Fibroblast of skin of right biceps (primary cell): Measurements from ENCODE around the gene TMCO1.
"Not testable (repeated sequence)": the region's sequence is repeated elsewhere in the genome, so short reads cannot be mapped to it uniquely, and the experiment has no call there.

Experiments used
- DNase-seq: peaks from one replicate; pipeline ENCODE4 v3.0.0-alpha.2; 2013

TMCO1 gene

GRCh38 chr1:165744913-165745312 lies 23.8 kb downstream of the TMCO1 start:
- not testable (repeated sequence) for DNase-seq

- DNase-seq, result no peak
Measured at GRCh38 chr1:165742194-165742593, 26.5 kb downstream of the TMCO1 start.

GRCh38 chr1:165738794-165739193 lies 29.9 kb downstream of the TMCO1 start:
- no peak for DNase-seq

- DNase-seq, result peak; percentile 8
Measured at GRCh38 chr1:165737196-165737595, 31.5 kb downstream of the TMCO1 start.

- no peak for DNase-seq
Measured at GRCh38 chr1:165734906-165735305, 33.8 kb downstream of the TMCO1 start.

GRCh38 chr1:165726841-165727240 lies 41.8 kb downstream of the TMCO1 start:
- no peak for DNase-seq

- DNase-seq, result no peak
Measured at GRCh38 chr1:165726169-165726568, 42.5 kb downstream of the TMCO1 start.

- peak; percentile 58 for DNase-seq
Measured at GRCh38 chr1:165717918-165718515, 50.7 kb downstream of the TMCO1 start.

- DNase-seq, result not testable (repeated sequence)
Measured at GRCh38 chr1:165716265-165717051, 52.2 kb downstream of the TMCO1 start.

- no peak for DNase-seq
Measured at GRCh38 chr1:165712764-165713163, 55.9 kb downstream of the TMCO1 start.

- DNase-seq, result no peak
Measured at GRCh38 chr1:165707984-165708706, 60.5 kb downstream of the TMCO1 start.

- no peak for DNase-seq
Measured at GRCh38 chr1:165703648-165704047, 65.0 kb downstream of the TMCO1 start.

GRCh38 chr1:165701922-165702321 lies 66.7 kb downstream of the TMCO1 start:
- DNase-seq, result not testable (repeated sequence)

- no peak for DNase-seq
Measured at GRCh38 chr1:165699577-165699976, 69.1 kb downstream of the TMCO1 start.

GRCh38 chr1:165698761-165699052 lies 70.0 kb downstream of the TMCO1 start:
- DNase-seq, result no peak

GRCh38 chr1:165697881-165698760 lies 70.5 kb downstream of the TMCO1 start, which contains the start of gene ALDH9A1:
Gene ALDH9A1, minus strand, starts transcription at chr1:165698562. Its CDS starts 4 bp downstream, at chr1:165698558.
- peak; percentile 90 for DNase-seq

- DNase-seq, result peak; percentile 10
Measured at GRCh38 chr1:165697491-165697880, 71.2 kb downstream of the TMCO1 start.

- peak; percentile 84 for DNase-seq
Measured at GRCh38 chr1:165696625-165697100, 72.0 kb downstream of the TMCO1 start.

- no peak for DNase-seq
Measured at GRCh38 chr1:165695031-165695430, 73.6 kb downstream of the TMCO1 start.

GRCh38 chr1:165688046-165688445 lies 80.6 kb downstream of the TMCO1 start:
- DNase-seq, result no peak

GRCh38 chr1:165686971-165687433 lies 81.7 kb downstream of the TMCO1 start:
- DNase-seq, result no peak

GRCh38 chr1:165686121-165686970 lies 82.3 kb downstream of the TMCO1 start:
- no peak for DNase-seq
